Thymus (tissue), 14 donors: ENCODE results near the gene GRID1. TPM values are rescaled to one million over a fixed set of nuclear protein-coding genes. Genes with fewer than 3 reads are reported as not detected.

Source experiments
- DNase-seq, 9 donors: peaks; one replicate each; pipeline ENCODE4 v3.0.0-alpha.2; 2013; ENCODE audit warnings: low spot score in 9 of 9, low read depth in 6 of 9, missing footprints in 1 of 9
- H3K27ac ChIP-seq, 2 donors: one replicate each; pipeline ENCODE4 v1.5.1; 2013; ENCODE audit warnings: control low read depth in 1 of 2, low read depth in 1 of 2, low read length in 1 of 2, mild to moderate bottlenecking in 1 of 2, moderate library complexity in 1 of 2
- H3K27me3 ChIP-seq, 2 donors: one replicate each; pipeline ENCODE4 v1.5.1; 2013; ENCODE audit warnings: low read length in 1 of 2; ENCODE audit not compliant: control insufficient read depth in 2 of 2, insufficient read depth in 1 of 2
- H3K36me3 ChIP-seq, 2 donors: one replicate each; pipeline ENCODE4 v1.5.1; 2013; ENCODE audit warnings: low read length in 1 of 2, mild to moderate bottlenecking in 1 of 2, moderate library complexity in 1 of 2; ENCODE audit not compliant: control insufficient read depth in 2 of 2, insufficient read depth in 2 of 2
- H3K4me1 ChIP-seq, 2 donors: one replicate each; pipeline ENCODE4 v1.5.1; 2013; ENCODE audit warnings: low read length in 2 of 2; ENCODE audit not compliant: control insufficient read depth in 2 of 2, insufficient read depth in 2 of 2
- H3K4me3 ChIP-seq, 2 donors: one replicate each; pipeline ENCODE4 v1.5.1; 2013; ENCODE audit warnings: low read length in 2 of 2, control low read depth in 1 of 2, mild to moderate bottlenecking in 1 of 2
- H3K9me3 ChIP-seq, 2 donors: one replicate each; pipeline ENCODE4 v1.5.1; 2013; ENCODE audit warnings: low read length in 1 of 2, mild to moderate bottlenecking in 1 of 2; ENCODE audit not compliant: control insufficient read depth in 2 of 2, insufficient read depth in 1 of 2
- WGBS: extraction: QIAGEN DNeasy Blood & Tissue Kit; methylation state at CpG from one replicate; pipeline ENCODE4 v1.1.7; 2013; 5-methylcytosine and 5-hydroxymethylcytosine counted together
- long read RNA-seq, 10 donors: transcript quantifications; one replicate each; lab custom pipeline, GENCODE V29; 2026
- polyA plus RNA-seq: library from polyadenylated mRNA; stranded (reverse); fragments of 200-250 nt; gene quantifications from one replicate; pipeline ENCODE4 v1.2.3, GENCODE V29; 2013
- total RNA-seq: library from RNA; stranded (reverse); fragments of 120-200 nt; gene quantifications from one replicate; pipeline ENCODE4 v1.2.4, GENCODE V29; 2013
- donor health status: healthy.

The GRID1 gene
- total RNA-seq (0.33 TPM), polyA plus RNA-seq (0.46 TPM)
- long read RNA-seq, donor 1 = 0 reads
- long read RNA-seq, donor 2 = 0 reads
- long read RNA-seq, donor 3 = 0 reads
- long read RNA-seq, donor 4 = 0 reads
- long read RNA-seq, donor 5 = 0 reads
- long read RNA-seq, donor 6 = 0 reads
- long read RNA-seq, donor 7 = 0 reads
- long read RNA-seq, donor 8 = 0 reads
- long read RNA-seq, donor 9 = 0 reads
- long read RNA-seq, donor 10 = 0 reads

DNA sequence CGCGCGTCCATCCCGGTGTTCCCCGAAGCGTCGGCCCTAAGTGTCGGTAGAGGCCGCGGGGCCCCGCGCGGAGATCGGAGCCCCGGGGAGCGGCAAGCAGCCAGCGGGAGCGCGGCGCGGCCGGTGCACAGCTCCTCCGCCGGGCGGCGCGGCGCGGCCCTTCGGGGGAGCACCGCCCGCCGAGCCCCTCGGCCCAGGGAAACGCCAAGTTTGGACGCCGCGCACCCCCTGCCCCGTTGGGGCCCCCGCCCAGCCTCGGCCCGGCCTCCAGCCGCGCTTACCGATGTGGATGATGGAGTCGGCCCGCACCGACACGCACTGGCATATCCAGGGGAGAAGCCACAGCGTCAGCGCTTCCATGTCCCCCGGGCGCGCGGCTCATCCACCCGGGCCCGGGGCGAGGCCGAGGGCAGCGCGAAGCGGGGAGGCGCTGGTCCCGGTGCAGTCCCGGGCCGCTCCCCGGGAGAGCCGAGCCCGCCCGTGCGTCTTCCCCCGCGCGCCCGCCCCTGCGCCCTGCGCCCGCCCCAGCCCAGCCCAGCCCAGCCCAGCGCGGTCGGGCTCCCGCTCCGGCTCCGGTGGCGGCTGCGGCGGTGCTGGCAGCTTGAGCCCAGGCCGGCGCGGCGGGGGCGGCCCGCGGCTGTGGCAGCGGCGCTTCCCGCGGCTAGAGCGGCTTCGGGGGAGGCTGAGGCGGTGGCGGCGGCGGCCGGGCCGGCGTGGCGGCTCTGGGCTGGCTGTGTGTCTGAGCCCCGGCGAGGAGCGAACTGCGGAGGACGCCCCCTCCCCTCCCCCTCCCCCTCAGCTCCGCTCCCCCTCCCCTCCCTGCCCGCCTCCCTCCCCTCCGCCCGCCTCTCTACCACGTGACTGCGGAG is at the start of gene GRID1:
TSS of gene GRID1 (minus strand) at position 763 of the 869 bp plus-strand sequence.
- Histone ChIP-seq H3K27me3 (peaks cover 79 to 88% of the 10 kb centered on the region in 2 donors), H3K9me3 (no peaks in the 10 kb centered on the region), H3K4me3 (peak within 1 kb of the TSS in 1 of 2 donors; percentile 45), H3K36me3 (no peaks in the 10 kb centered on the region), H3K27ac (no peak within 1 kb of the TSS), H3K4me1 (peaks cover 2 to 4% of the 10 kb centered on the region in 2 donors)
- WGBS = 1% methylated on average over 115 of the region's 119 CpGs
- DNase-seq = peak in 2 of 9 donors; percentile 24 to 37

DNA sequence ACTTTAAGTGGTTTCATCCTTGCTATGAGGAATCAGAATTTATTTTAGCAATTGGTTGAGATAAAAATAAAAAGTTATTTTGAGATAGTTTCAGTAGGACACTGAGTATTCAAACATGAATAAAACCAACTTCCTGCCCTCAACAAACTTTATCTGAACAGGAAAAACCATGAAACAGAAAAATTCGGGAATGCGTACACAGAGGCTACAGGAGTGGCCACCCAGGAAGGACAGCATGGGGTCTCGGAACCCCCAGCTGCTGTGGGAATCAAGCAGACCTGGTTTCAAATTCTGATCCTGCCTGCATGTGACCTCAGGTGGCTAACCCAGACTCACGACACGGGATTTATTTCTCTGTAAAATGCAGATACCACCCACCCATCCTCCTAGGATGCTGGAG is 49.0 kb upstream of the GRID1 start:
- Histone ChIP-seq H3K4me1 (peaks cover 32 to 59% of the 10 kb centered on the region in 2 donors), H3K36me3 (no peaks in the 10 kb centered on the region), H3K27me3 (no peaks in the 10 kb centered on the region), H3K27ac (no peak overlapping the region), H3K9me3 (peaks cover 0 to 5% of the 10 kb centered on the region in 2 donors), H3K4me3 (no peak overlapping the region)
- DNase-seq = no peak
- 71% methylated on average over 5 of the region's 5 CpGs for WGBS

DNA sequence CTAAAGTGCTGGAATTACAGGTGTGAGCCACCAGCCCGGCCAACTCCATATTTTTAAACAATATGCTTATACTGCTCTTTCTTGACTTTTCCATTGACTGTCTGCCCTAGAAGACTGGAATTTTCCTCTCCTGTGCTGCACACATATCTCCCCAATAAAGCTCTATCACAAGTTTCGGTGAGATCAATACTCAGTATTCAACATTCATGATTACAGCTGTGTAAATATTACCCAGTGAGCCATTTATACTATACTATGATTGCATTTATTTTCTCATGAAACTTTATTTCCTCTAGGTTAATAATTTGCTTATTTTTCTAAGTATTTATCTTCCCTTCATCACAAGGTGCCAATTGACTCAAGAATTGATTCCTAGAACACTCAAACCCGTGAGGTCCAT is 48.5 kb upstream of the GRID1 start:
- DNase-seq = no peak
- WGBS = 98% methylated on average over 3 of the region's 3 CpGs
- H3K27me3 ChIP-seq = no peaks in the 10 kb centered on the region
- H3K4me3 ChIP-seq = no peak overlapping the region
- H3K4me1 ChIP-seq = peaks cover 34 to 63% of the 10 kb centered on the region in 2 donors
- H3K9me3 ChIP-seq = peaks cover 0 to 5% of the 10 kb centered on the region in 2 donors
- H3K36me3 ChIP-seq = no peaks in the 10 kb centered on the region
- H3K27ac ChIP-seq = no peak overlapping the region

DNA sequence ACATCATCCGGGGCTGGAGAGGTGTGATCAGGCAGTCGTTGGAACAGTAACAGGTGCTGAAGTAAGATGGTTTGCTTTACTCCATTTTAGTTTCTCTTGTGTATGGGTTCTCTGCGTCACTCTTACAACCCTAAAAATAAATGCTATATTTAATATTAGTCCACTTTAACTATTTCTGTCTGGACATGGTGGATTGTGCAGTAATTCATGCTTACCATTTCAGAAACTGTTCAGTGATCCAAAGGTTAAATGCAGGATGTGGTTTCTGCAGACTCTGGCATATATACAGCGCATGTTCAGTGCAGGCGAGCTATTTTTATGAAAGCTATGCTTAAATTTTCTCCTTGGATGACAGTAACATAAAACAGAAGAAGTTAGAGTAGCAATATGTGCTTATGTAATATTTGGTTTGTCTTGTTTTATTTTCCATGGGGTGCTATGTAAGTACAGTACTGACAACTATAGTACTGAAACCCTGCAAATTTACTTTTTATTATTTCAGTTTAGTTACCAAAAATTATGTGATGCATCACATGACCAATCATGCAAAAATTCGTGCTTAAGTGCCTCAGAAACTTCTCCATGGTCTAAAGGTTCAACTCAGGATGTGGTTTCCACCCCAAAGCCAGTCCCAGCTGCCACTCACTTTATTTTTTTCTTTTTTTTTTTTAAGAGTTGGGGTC is 46.6 kb upstream of the GRID1 start:
- peak overlapping the region; percentile 92 to 96 for H3K27ac ChIP-seq
- no peaks in the 10 kb centered on the region for H3K27me3 ChIP-seq
- peak overlapping the region; percentile 11 to 18 for H3K4me3 ChIP-seq
- WGBS = 3% methylated on average over 6 of the region's 6 CpGs
- DNase-seq = peak in 8 of 9 donors; percentile 61 to 93 (median 80)
- peaks cover 0 to 5% of the 10 kb centered on the region in 2 donors for H3K9me3 ChIP-seq
- no peaks in the 10 kb centered on the region for H3K36me3 ChIP-seq
- H3K4me1 ChIP-seq = peaks cover 34 to 52% of the 10 kb centered on the region in 2 donors

DNA sequence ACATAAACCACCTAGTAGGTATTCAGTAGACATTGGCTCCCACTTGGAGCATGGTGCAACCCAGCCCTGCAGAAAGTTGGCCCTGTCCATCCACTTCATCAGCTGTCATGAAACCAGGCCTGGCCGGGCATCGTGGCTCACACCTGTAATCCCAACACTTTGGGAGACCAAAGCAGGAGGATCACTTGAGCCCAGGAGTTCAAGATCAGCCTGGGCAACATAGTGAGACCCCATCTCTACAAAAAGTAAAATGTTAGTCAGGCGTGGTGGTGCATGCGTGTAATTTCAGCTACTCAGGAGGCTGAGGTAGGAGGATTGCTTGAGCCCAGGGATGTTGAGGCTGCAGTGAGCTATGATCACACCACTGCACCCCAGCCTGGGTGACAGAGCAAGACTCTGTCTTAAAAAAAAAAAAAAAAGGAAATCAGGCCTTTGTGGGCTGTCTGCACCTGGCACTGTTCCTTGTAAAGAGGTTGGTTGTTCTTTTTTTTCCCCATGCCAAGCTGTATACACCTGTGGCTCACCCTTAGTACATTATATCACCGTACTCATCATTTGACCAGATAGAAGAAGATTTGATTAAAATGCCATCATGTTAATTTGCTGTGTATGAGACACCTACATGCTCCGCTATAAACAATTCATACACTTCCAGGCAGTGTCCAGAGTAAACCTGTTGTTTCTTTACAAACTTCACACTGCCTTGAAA is 45.4 kb upstream of the GRID1 start:
- peaks cover 0 to 5% of the 10 kb centered on the region in 2 donors for H3K9me3 ChIP-seq
- DNase-seq = peak in 4 of 9 donors; percentile 53 to 81 (median 58)
- H3K27me3 ChIP-seq = no peaks in the 10 kb centered on the region
- WGBS = 52% methylated on average over 6 of the region's 6 CpGs
- H3K4me1 ChIP-seq = peaks cover 34 to 52% of the 10 kb centered on the region in 2 donors
- peak overlapping the region; percentile 92 to 96 for H3K27ac ChIP-seq
- peak overlapping the region in 1 of 2 donors; percentile 11 for H3K4me3 ChIP-seq
- no peaks in the 10 kb centered on the region for H3K36me3 ChIP-seq

DNA sequence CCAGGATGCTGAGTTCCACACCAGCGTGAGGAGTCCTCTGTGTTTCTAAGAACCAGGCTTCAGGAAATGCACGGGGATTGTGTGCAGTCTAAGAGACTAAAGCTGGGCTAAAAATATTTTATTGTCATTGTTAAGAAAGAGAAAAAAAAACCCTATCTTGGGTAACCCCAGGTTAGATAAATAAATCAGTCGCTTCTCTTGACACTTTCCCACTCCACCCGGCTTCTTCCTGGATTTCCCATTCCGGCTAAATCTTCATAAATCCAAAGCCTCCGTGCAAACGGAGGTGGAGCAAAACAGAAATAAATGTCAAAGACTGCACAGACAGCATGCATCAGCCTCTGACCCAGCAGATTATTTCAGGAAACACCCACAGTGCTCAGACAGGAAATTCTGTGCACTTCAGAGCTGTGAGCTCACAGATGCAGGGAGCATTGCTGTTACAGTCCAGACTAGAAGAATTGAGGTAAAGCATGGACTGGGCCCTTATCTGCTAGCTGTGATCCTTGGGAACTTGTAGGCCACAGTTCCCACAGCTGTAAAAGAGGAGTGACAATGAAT is 44.8 kb upstream of the GRID1 start:
- 2% methylated on average over 7 of the region's 7 CpGs for WGBS
- Histone ChIP-seq H3K27me3 (no peaks in the 10 kb centered on the region), H3K4me3 (peak overlapping the region in 1 of 2 donors; percentile 17), H3K4me1 (peaks cover 34 to 52% of the 10 kb centered on the region in 2 donors), H3K9me3 (peaks cover 0 to 5% of the 10 kb centered on the region in 2 donors), H3K36me3 (no peaks in the 10 kb centered on the region), H3K27ac (peak overlapping the region; percentile 92 to 96)
- DNase-seq = peak in 5 of 9 donors; percentile 60 to 81 (median 63)

DNA sequence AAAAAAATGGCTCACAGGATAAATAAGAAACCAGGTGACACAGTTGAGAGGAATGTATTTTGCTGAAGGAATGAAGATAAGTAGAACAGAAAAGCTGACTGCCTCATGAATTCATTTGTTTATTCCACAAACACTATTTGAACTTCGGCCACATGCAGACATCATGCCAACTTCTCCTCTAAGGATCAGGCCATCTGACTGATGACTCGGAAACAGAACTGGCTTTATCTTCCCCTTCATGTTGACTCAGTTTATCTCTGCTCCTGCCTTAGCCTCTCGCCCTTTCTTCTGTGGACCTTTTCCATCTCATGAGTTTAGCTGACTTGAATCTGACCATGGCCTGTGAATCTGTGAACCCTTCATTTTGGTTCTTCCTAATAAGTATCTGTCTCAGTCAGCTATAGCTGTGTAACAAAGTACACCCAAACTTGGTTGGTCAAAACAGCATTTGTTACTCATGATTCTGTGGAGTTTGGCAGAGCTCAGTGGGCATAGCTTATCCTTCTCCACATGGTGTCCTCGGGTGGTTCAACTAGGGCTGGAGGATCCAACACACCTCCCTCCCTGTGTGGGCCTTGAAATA is 44.0 kb upstream of the GRID1 start:
- Histone ChIP-seq H3K27ac (peak overlapping the region; percentile 80 to 96), H3K27me3 (no peaks in the 10 kb centered on the region), H3K4me3 (no peak overlapping the region), H3K36me3 (no peaks in the 10 kb centered on the region), H3K9me3 (peaks cover 0 to 5% of the 10 kb centered on the region in 2 donors), H3K4me1 (peaks cover 31 to 50% of the 10 kb centered on the region in 2 donors)
- WGBS = 87% methylated on average over 4 of the region's 4 CpGs
- peak in 1 of 9 donors; percentile 18 for DNase-seq

DNA sequence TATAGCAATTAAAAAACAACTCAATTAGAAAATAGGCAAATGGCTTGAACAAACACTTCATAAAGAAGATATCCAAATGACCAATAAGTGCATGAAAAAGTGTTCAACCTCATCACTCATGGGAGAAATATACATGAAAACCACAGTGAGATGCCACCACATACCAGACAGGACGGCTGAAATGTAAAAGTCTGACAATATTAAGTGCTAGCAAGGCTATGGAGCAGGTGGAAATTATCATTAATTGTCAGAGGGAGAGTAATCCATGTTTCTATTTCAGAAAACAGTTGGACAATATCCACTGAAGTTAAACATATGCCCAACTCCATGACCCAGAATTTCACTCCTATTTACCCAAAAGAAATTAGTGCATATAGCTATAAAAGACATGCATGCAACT is 42.6 kb upstream of the GRID1 start:
- 90% methylated on average over 1 of the region's 1 CpG for WGBS
- no peaks in the 10 kb centered on the region for H3K27me3 ChIP-seq
- no peaks in the 10 kb centered on the region for H3K36me3 ChIP-seq
- no peak for DNase-seq
- H3K4me1 ChIP-seq = peaks cover 26 to 40% of the 10 kb centered on the region in 2 donors
- H3K9me3 ChIP-seq = peaks cover 0 to 5% of the 10 kb centered on the region in 2 donors
- H3K27ac ChIP-seq = no peak overlapping the region
- H3K4me3 ChIP-seq = no peak overlapping the region
